GM12878 (cell line): ENCODE data around the gene FAM229A. TPM values are rescaled to one million over a fixed set of nuclear protein-coding genes. Genes with fewer than 3 reads are reported as not detected.

ENCODE experiments used
- BCLAF1 ChIP-seq: fragments of 450-650 bp; IDR thresholded peaks from 2 replicates; pipeline ENCODE4 v1.6.1; 2017; ENCODE audit warnings: antibody characterized with exemption, mild to moderate bottlenecking, moderate library complexity
- CBX5 ChIP-seq: sonication (generic); IDR thresholded peaks from 2 replicates; pipeline ENCODE4 v1.6.1; 2016; ENCODE audit warnings: low read depth, moderate library complexity, mild to moderate bottlenecking, inconsistent platforms
- CREB1 ChIP-seq: IDR thresholded peaks from 2 replicates; pipeline ENCODE4 v1.6.1; 2012; ENCODE audit warnings: low read depth, mild to moderate bottlenecking, inconsistent platforms
- CUX1 ChIP-seq: IDR thresholded peaks from 2 replicates; pipeline ENCODE4 v1.6.1; 2012; ENCODE audit warnings: improper control_type of control experiment, low read depth, low read length; ENCODE audit not compliant: insufficient replicate concordance
- EGR1 ChIP-seq, 2 experiments: IDR thresholded peaks; 1 replicate in 1 of 2; 2 replicates in 1 of 2; pipeline ENCODE4 v1.6.1; 2011 to 2012; ENCODE audit warnings: low read depth in 2 of 2, low read length in 2 of 2, borderline replicate concordance in 1 of 2, mild to moderate bottlenecking in 1 of 2, moderate library complexity in 1 of 2
- ELK1 ChIP-seq: IDR thresholded peaks from 2 replicates; pipeline ENCODE4 v1.6.1; 2012; ENCODE audit warnings: low read depth, low read length, improper control_type of control experiment
- HDGF ChIP-seq: fragments of 450-650 bp; IDR thresholded peaks from 2 replicates; pipeline ENCODE4 v1.6.1; 2016; ENCODE audit warnings: antibody characterized with exemption
- JUND ChIP-seq: IDR thresholded peaks from 2 replicates; pipeline ENCODE4 v1.6.1; 2012; ENCODE audit warnings: low read depth, mild to moderate bottlenecking, low read length, improper control_type of control experiment, moderate library complexity
- NFXL1 ChIP-seq: fragments of 450-650 bp; IDR thresholded peaks from 2 replicates; pipeline ENCODE4 v1.6.1; 2017; ENCODE audit warnings: antibody characterized with exemption, mild to moderate bottlenecking, borderline replicate concordance
- PAX5 ChIP-seq: IDR thresholded peaks from 2 replicates; pipeline ENCODE4 v1.6.1; 2011; ENCODE audit warnings: low read depth, low read length, borderline replicate concordance
- RAD21 ChIP-seq: IDR thresholded peaks from 2 replicates; pipeline ENCODE4 v1.6.1; 2011; ENCODE audit warnings: mild to moderate bottlenecking, low read depth, low read length, moderate library complexity; ENCODE audit not compliant: insufficient read depth
- SRF ChIP-seq, 2 experiments: IDR thresholded peaks; 2 replicates each; pipeline ENCODE4 v1.6.1; 2011; ENCODE audit warnings: low read depth in 2 of 2, low read length in 2 of 2, mild to moderate bottlenecking in 1 of 2, moderate library complexity in 1 of 2
- TCF12 ChIP-seq: IDR thresholded peaks from 2 replicates; pipeline ENCODE4 v1.6.1; 2011; ENCODE audit warnings: low read depth, mild to moderate bottlenecking, low read length
- ZBTB4 ChIP-seq: fragments of 450-650 bp; formaldehyde crosslinking; IDR thresholded peaks from 2 replicates; pipeline ENCODE4 v1.4.0; 2022; ENCODE audit warnings: mild to moderate bottlenecking, moderate library complexity
- ZNF622 ChIP-seq: fragments of 450-650 bp; IDR thresholded peaks from 2 replicates; pipeline ENCODE4 v1.6.1; 2017; ENCODE audit warnings: mild to moderate bottlenecking, inconsistent platforms
- polyA plus RNA-seq, 11 experiments: library from polyadenylated mRNA; depleted of rRNA in 4 of 11; unstranded in 6 of 11; stranded (reverse) in 5 of 11; fragments of >200 nt; fragmentation: Nextera tagmentation in 4 of 11; fragmentation: Illumina TruSeq in 1 of 11; extraction: Ambion mirVana in 4 of 11; extraction: Trizol in 1 of 11; gene quantifications; 1 replicate in 1 of 11; 2 replicates in 10 of 11; pipeline versions ENCODE4 v1.2.1 to v1.2.3, GENCODE V29; 2011 to 2016; ENCODE audit warnings: inconsistent platforms in 2 of 11, missing spikeins in 2 of 11, low read depth in 1 of 11
- total RNA-seq, 4 experiments: library from RNA; depleted of rRNA in 3 of 4; stranded (reverse); fragments of >200 nt in 3 of 4; fragmentation: Illumina TruSeq in 1 of 4; extraction: Trizol in 1 of 4; gene quantifications; 2 replicates each; pipeline versions ENCODE4 v1.2.1 to v1.2.3, GENCODE V29; 2013 to 2021

Gene FAM229A
- total and polyA plus RNA-seq, 10 of the 15 experiments (the other 5 are each of a cell fraction or from before 2014, with no cell fraction given): 0.02 to 5.3 (median 1.4) TPM; not detected in 1

GRCh38 chr1:32394141-32394889, 32.0 kb upstream of the FAM229A start, which contains the start of gene BSDC1 (continued):
- TF ChIP-seq CUX1: peak; percentile 21
- TF ChIP-seq EGR1 (IDR thresholded peaks at IDR 0.05; ENCODE audit: borderline replicate concordance in 1 of 2, low read depth in 2 of 2, low read length in 2 of 2): no peak
- peak; percentile 81; the same call in 1 of the 2 replicates for TF ChIP-seq JUND
- TF ChIP-seq CREB1: peak; percentile 87
- TF ChIP-seq BCLAF1: no peak
- TF ChIP-seq RAD21: no peak
- TF ChIP-seq CBX5: peak; percentile 90
- TF ChIP-seq ELK1: peak; percentile 21; the same call in 1 of the 2 replicates
- peak; percentile 17; the same call in 1 of the 2 replicates for TF ChIP-seq TCF12
- peak; percentile 77; the same call in 1 of the 2 replicates for TF ChIP-seq PAX5
- TF ChIP-seq HDGF: peak; percentile 100
- TF ChIP-seq ZNF622: peak; percentile 53
- TF ChIP-seq SRF (IDR thresholded peaks at IDR 0.05; ENCODE audit: low read depth in 2 of 2, low read length in 2 of 2): 0 out of 4 replicates have a peak, but pooled peaks of 1 of the 2 experiments have one; percentile 34
- no peak for TF ChIP-seq NFXL1
- TF ChIP-seq ZBTB4 (CRISPR knock-in tag): no peak
